ENCODE data around the gene NPPA. TPM values are rescaled to one million over a fixed set of nuclear protein-coding genes. Genes with fewer than 3 reads are reported as not detected.

The NPPA gene
- total and polyA plus RNA-seq, 9 of the 15 experiments (the other 6 are each of a cell fraction or from before 2014, with no cell fraction given), result not detected

DNA sequence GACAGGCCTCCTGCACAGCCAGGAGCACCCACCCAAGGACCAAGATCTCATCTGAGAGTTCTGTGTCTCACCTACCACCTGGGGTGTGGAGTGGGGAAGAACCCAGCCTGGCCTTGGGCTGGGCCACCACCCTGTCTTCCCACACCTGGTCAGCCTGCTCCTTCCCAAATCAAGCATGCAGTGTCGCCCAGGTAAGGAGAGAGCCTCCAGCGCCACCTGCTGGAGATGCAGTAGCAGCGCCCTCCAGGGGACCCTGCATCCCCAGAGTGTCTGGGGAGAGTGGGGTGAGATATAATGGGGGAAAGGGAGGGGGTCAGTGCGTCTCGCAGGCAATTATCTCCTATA lies 46.3 kb upstream of the NPPA start (continued):
- TF ChIP-seq TAF9B (IDR thresholded peaks at IDR 0.05; ENCODE audit: partially characterized antibody) (no peak), MYC (IDR thresholded peaks at IDR 0.05; ENCODE audit: low read depth, low read length) (peak; percentile 40; the same call in 1 of the 2 replicates), MYC (CRISPR knock-in tag; IDR thresholded peaks at IDR 0.05; ENCODE audit: borderline replicate concordance, low read depth) (no peak), RAD21 (CRISPR knock-in tag; conservative IDR thresholded peaks at IDR 0.05 in 1 of 2, IDR thresholded peaks at IDR 0.05 in 1 of 2) (peak; percentile 97 to 100), ZKSCAN1 (IDR thresholded peaks at IDR 0.05; ENCODE audit: low read depth, low read length) (0 out of 2 replicates have a peak, but pooled peaks have one; percentile 44), RB1 (IDR thresholded peaks at IDR 0.05; ENCODE audit: low read depth) (peak; percentile 92), NFYB (IDR thresholded peaks at IDR 0.05; ENCODE audit: extremely low read depth, insufficient read length) (no peak), PML (IDR thresholded peaks at IDR 0.05; ENCODE audit: low read length) (no peak), XRCC5 (IDR thresholded peaks at IDR 0.05; ENCODE audit: low read depth, low read length) (peak; percentile 74; the same call in 1 of the 2 replicates), ZNF263 (CRISPR knock-in tag; IDR thresholded peaks at IDR 0.05; ENCODE audit: borderline replicate concordance) (peak; percentile 29; the same call in 1 of the 2 replicates), SRF (CRISPR knock-in tag; IDR thresholded peaks at IDR 0.05) (peak in 1 of 2 experiments; percentile 67; a peak in 2 of 4 replicates), HDAC6 (IDR thresholded peaks at IDR 0.05; ENCODE audit: low read depth, low read length) (no peak), POLR2H (tag; IDR thresholded peaks at IDR 0.05; ENCODE audit: low read depth) (no peak)
- TF ChIP-seq, protein P1, sequence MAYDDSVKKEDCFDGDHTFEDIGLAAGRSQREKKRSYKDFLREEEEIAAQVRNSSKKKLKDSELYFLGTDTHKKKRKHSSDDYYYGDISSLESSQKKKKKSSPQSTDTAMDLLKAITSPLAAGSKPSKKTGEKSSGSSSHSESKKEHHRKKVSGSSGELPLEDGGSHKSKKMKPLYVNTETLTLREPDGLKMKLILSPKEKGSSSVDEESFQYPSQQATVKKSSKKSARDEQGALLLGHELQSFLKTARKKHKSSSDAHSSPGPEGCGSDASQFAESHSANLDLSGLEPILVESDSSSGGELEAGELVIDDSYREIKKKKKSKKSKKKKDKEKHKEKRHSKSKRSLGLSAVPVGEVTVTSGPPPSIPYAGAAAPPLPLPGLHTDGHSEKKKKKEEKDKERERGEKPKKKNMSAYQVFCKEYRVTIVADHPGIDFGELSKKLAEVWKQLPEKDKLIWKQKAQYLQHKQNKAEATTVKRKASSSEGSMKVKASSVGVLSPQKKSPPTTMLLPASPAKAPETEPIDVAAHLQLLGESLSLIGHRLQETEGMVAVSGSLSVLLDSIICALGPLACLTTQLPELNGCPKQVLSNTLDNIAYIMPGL (CRISPR knock-in tag; IDR thresholded peaks at IDR 0.05), result no peak
- TF ChIP-seq, protein P2, sequence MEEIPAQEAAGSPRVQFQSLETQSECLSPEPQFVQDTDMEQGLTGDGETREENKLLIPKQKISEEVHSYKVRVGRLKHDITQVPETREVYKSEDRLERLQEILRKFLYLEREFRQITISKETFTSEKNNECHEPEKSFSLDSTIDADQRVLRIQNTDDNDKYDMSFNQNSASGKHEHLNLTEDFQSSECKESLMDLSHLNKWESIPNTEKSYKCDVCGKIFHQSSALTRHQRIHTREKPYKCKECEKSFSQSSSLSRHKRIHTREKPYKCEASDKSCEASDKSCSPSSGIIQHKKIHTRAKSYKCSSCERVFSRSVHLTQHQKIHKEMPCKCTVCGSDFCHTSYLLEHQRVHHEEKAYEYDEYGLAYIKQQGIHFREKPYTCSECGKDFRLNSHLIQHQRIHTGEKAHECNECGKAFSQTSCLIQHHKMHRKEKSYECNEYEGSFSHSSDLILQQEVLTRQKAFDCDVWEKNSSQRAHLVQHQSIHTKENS (CRISPR knock-in tag; IDR thresholded peaks at IDR 0.05), result no peak
- TF ChIP-seq, protein P3, sequence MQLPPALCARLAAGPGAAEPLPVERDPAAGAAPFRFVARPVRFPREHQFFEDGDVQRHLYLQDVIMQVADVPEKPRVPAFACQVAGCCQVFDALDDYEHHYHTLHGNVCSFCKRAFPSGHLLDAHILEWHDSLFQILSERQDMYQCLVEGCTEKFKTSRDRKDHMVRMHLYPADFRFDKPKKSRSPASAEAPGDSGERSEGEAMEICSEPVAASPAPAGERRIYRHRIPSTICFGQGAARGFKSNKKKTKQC (CRISPR knock-in tag; IDR thresholded peaks at IDR 0.05), result 0 out of 2 replicates have a peak, but pooled peaks have one; percentile 35
- TF ChIP-seq, protein P4, sequence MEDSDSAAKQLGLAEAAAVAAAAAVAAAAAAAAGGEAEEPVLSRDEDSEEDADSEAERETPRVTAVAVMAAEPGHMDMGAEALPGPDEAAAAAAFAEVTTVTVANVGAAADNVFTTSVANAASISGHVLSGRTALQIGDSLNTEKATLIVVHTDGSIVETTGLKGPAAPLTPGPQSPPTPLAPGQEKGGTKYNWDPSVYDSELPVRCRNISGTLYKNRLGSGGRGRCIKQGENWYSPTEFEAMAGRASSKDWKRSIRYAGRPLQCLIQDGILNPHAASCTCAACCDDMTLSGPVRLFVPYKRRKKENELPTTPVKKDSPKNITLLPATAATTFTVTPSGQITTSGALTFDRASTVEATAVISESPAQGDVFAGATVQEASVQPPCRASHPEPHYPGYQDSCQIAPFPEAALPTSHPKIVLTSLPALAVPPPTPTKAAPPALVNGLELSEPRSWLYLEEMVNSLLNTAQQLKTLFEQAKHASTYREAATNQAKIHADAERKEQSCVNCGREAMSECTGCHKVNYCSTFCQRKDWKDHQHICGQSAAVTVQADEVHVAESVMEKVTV (CRISPR knock-in tag; IDR thresholded peaks at IDR 0.05), result peak; percentile 97
- TF ChIP-seq, protein P5, sequence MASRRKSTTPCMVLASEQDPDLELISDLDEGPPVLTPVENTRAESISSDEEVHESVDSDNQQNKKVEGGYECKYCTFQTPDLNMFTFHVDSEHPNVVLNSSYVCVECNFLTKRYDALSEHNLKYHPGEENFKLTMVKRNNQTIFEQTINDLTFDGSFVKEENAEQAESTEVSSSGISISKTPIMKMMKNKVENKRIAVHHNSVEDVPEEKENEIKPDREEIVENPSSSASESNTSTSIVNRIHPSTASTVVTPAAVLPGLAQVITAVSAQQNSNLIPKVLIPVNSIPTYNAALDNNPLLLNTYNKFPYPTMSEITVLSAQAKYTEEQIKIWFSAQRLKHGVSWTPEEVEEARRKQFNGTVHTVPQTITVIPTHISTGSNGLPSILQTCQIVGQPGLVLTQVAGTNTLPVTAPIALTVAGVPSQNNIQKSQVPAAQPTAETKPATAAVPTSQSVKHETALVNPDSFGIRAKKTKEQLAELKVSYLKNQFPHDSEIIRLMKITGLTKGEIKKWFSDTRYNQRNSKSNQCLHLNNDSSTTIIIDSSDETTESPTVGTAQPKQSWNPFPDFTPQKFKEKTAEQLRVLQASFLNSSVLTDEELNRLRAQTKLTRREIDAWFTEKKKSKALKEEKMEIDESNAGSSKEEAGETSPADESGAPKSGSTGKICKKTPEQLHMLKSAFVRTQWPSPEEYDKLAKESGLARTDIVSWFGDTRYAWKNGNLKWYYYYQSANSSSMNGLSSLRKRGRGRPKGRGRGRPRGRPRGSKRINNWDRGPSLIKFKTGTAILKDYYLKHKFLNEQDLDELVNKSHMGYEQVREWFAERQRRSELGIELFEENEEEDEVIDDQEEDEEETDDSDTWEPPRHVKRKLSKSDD (conservative IDR thresholded peaks at IDR 0.05; ENCODE audit: low read length), result no peak

Data from K562 (cell line).